Ovary (tissue), 1 donor: ENCODE data around the gene DYNC1I1.

ENCODE experiments used
- EP300 ChIP-seq: sonication (generic); formaldehyde crosslinking; IDR thresholded peaks from one replicate; pipeline ENCODE4 v1.6.1; 2017; ENCODE audit warnings: antibody characterized with exemption
- POLR2A ChIP-seq: fragments of 450-650 bp; IDR thresholded peaks from one replicate; pipeline ENCODE4 v1.6.1; 2017; ENCODE audit warnings: antibody characterized with exemption, mild to moderate bottlenecking, moderate library complexity

GRCh38 chr7:95963446-95963990, 191.2 kb downstream of the DYNC1I1 start:
- TF ChIP-seq POLR2A (no peak), EP300 (no peak)
